ENCODE results near the gene FAM193B. TPM values are rescaled to one million over a fixed set of nuclear protein-coding genes. Genes with fewer than 3 reads are reported as not detected.

Gene FAM193B
- total and polyA plus RNA-seq, 4 donors, result 14.3 to 31.8 (median 15.8) TPM

GRCh38 chr5:177524539-177524900, 29.8 kb downstream of the FAM193B start:
- H3K4me3 ChIP-seq (ENCODE audit: low read depth in 1 of 3, low read length in 3 of 3), result no peak overlapping the region
- no peak overlapping the region for H3K9ac ChIP-seq (ENCODE audit: low read depth in 1 of 2, low read length in 2 of 2)
- DNase-seq (ENCODE audit: low spot score), result no peak
- WGBS, result 96% methylated on average over 12 of the region's 12 CpGs
- H3K9me3 ChIP-seq (ENCODE audit: control insufficient read depth in 4 of 4, low read length in 3 of 4), result no peaks in the 10 kb centered on the region
- TF ChIP-seq HNF4G (IDR thresholded peaks at IDR 0.05) (no peak), RXRA (IDR thresholded peaks at IDR 0.05) (no peak), HNF4A (conservative IDR thresholded peaks at IDR 0.05) (no peak), ZBTB33 (IDR thresholded peaks at IDR 0.05) (no peak), MAX (IDR thresholded peaks at IDR 0.05) (no peak), REST (IDR thresholded peaks at IDR 0.05) (no peak), FOXA1 (IDR thresholded peaks at IDR 0.05) (no peak), YY1 (IDR thresholded peaks at IDR 0.05) (no peak), TAF1 (conservative IDR thresholded peaks at IDR 0.05) (no peak), CTCF (IDR thresholded peaks at IDR 0.05; ENCODE audit: low read depth, low read length, missing input control) (no peak), JUND (IDR thresholded peaks at IDR 0.05) (no peak), NR2F2 (IDR thresholded peaks at IDR 0.05) (no peak), FOXA2 (IDR thresholded peaks at IDR 0.05) (no peak), EGR1 (IDR thresholded peaks at IDR 0.05; ENCODE audit: low read depth in 2 of 2) (no peak), GABPA (IDR thresholded peaks at IDR 0.05 in 1 of 2, conservative IDR thresholded peaks at IDR 0.05 in 1 of 2) (no peak), ATF3 (IDR thresholded peaks at IDR 0.05) (no peak), RAD21 (IDR thresholded peaks at IDR 0.05) (no peak), SP1 (IDR thresholded peaks at IDR 0.05) (no peak)
- peaks cover 10 to 81% (median 42%) of the 10 kb centered on the region in 4 donors for H3K36me3 ChIP-seq (ENCODE audit: control insufficient read depth in 4 of 4, insufficient read depth in 3 of 4, low read depth in 1 of 4, low read length in 3 of 4)
- no peaks in the 10 kb centered on the region for H3K4me1 ChIP-seq (ENCODE audit: control insufficient read depth in 4 of 4, insufficient read depth in 4 of 4, low read length in 3 of 4)
- no peaks in the 10 kb centered on the region for H3K27me3 ChIP-seq (ENCODE audit: control insufficient read depth in 4 of 4, insufficient read depth in 4 of 4, low read length in 3 of 4)
- no peak overlapping the region for H3K27ac ChIP-seq (ENCODE audit: low read depth in 1 of 2, low read length in 2 of 2)
